ENCODE data around the gene SLC25A29. TPM values are rescaled to one million over a fixed set of nuclear protein-coding genes. Genes with fewer than 3 reads are reported as not detected.

Gene SLC25A29
- total and polyA plus RNA-seq, 2 of the 8 experiments (the other 6 are each of a cell fraction or from before 2014, with no cell fraction given) = 135 to 177 TPM

DNA sequence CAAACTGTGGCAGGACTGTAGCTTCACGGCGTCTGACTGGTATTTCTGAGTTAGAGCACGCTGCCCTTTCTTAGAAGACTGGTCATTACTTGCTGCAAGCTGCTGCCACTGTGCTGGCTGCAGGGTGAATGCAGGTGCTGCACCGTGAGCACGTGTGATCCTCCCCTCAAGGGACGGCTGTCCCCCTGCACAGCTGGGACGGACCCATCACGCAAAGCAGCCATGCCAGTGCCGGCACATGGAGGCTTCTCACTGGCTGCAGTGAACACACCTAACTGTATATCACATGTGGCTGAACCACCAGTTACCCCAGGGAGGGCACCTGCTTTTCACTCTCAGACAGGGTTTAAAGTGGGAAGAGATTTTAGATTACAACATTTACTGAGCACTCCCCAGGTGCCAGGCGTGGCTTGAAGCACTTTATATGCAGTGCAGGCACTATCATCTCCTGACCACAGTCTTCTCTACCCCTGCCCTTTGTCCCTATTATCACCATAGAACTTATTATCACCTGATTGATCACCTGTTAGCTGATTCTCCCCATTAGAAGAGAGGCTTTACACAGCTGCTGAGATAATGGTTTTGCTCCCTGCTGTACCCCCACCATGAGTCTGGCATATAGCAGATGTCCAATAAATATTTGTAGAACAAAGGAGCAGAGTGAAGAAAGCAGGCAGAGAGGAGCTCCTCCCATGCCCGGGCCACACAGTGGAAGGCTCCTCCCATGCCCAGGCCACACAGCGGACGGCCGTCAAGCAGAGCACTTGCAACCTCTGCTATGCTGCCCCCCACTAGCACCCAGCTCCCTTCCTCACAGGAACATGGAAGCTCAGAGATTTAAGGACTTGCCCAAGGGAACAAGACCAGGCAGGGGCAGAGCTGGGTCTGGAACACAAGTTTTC is 42.8 kb upstream of the SLC25A29 start:
- H2BK12ac ChIP-seq (ENCODE audit: low read depth, low read length) = no peak overlapping the region
- no peaks in the 10 kb centered on the region for H4K20me1 ChIP-seq (replicated peaks in 1 of 2; ENCODE audit: control insufficient read depth in 1 of 2, insufficient read depth in 2 of 2, low read length in 2 of 2)
- H3K9me3 ChIP-seq (ENCODE audit: insufficient read depth in 2 of 2, low read depth in 1 of 2, low read length in 1 of 2) = no peaks in the 10 kb centered on the region; a peak in 1 of 4 replicates
- H2AFZ ChIP-seq (ENCODE audit: low read length) = no peak overlapping the region
- H2AK5ac ChIP-seq (ENCODE audit: low read depth, low read length) = no peak overlapping the region
- no peak overlapping the region for H2BK15ac ChIP-seq (ENCODE audit: low read length)
- CTCF ChIA-PET (ENCODE audit: partially characterized antibody) = interaction anchor here (0.5 to 3.3 kb wide), 9 partner anchors 13 to 71 kb away, joined by 3 to 13 read pairs (median 3); no protein-coding TSS in a partner anchor
- no peak overlapping the region for H3K9ac ChIP-seq (replicated peaks in 1 of 4; ENCODE audit: extremely low read depth in 1 of 4, low read depth in 3 of 4, low read length in 3 of 4)
- POLR2A ChIA-PET (ENCODE audit: partially characterized antibody) = interaction anchor here (0.8 to 6.1 kb wide), 12 partner anchors 9 to 63 kb away, joined by 3 to 78 read pairs (median 4); partner anchors contain the start of gene SLC25A29
- H3K36me3 ChIP-seq (ENCODE audit: control insufficient read depth in 2 of 4, insufficient read depth in 4 of 4, low read length in 3 of 4) = peaks cover 23 to 62% (median 50%) of the 10 kb centered on the region in 4 experiments
- H4K5ac ChIP-seq (ENCODE audit: insufficient read length, low read depth, low read length) = no peak overlapping the region
- no peak overlapping the region for H3K4ac ChIP-seq (replicated peaks; ENCODE audit: insufficient read length, low read depth, low read length)
- H3K79me1 ChIP-seq (ENCODE audit: low read depth, low read length) = no peaks in the 10 kb centered on the region
- H4K8ac ChIP-seq (ENCODE audit: extremely low read depth, insufficient read depth, low read length) = no peak overlapping the region
- no peak for DNase-seq (ENCODE audit: low read depth in 1 of 2, low spot score in 2 of 2)
- no peak overlapping the region for H3K23ac ChIP-seq (ENCODE audit: insufficient read length)
- no peak overlapping the region for H3K27ac ChIP-seq (ENCODE audit: low read depth, low read length)
- FAIRE-seq = no peak
- WGBS, 2 experiments (ENCODE audit: extremely low coverage in 1 of 2, insufficient coverage in 1 of 2, insufficient read length in 1 of 2, insufficient replicate concordance in 2 of 2, low coverage in 1 of 2, low lambda C conversion rate in 2 of 2, missing lambda C conversion rate in 1 of 2) = 90% methylated on average over 14 of the region's 14 CpGs; no CpG with 5 or more reads in 1 of the 2 experiments
- TF ChIP-seq E2F6 (IDR thresholded peaks at IDR 0.05) (no peak), ATF2 (IDR thresholded peaks at IDR 0.05; ENCODE audit: low read length) (no peak), POLR2AphosphoS5 (IDR thresholded peaks at IDR 0.05; ENCODE audit: low read depth, low read length) (0 out of 2 replicates have a peak, but pooled peaks have one; percentile 26)
- H3K18ac ChIP-seq (ENCODE audit: extremely low read depth, low read length) = no peak overlapping the region
- no peaks in the 10 kb centered on the region for H3K27me3 ChIP-seq (replicated peaks in 1 of 4; ENCODE audit: control insufficient read depth in 3 of 4, extremely low read depth in 1 of 4, insufficient read depth in 3 of 4, low read length in 3 of 4)
- no peak overlapping the region for H4K91ac ChIP-seq (replicated peaks; ENCODE audit: insufficient read length, low read length)
- no peak overlapping the region for H3K56ac ChIP-seq (replicated peaks; ENCODE audit: insufficient read length, low read depth, low read length)
- no peaks in the 10 kb centered on the region for H3K79me2 ChIP-seq (ENCODE audit: control insufficient read depth in 1 of 2, insufficient read depth in 2 of 2, low read length in 2 of 2)
- no peaks in the 10 kb centered on the region for H3K23me2 ChIP-seq (ENCODE audit: low read depth, low read length)
- no peak overlapping the region for H2BK120ac ChIP-seq (replicated peaks; ENCODE audit: low read depth, low read length)
- no peak overlapping the region for H2BK20ac ChIP-seq (ENCODE audit: low read length)
- no peak overlapping the region for H3K4me3 ChIP-seq (ENCODE audit: extremely low read depth in 1 of 4, insufficient read depth in 2 of 4, low read depth in 3 of 4, low read length in 4 of 4)
- H2BK5ac ChIP-seq (ENCODE audit: low read depth, low read length) = peak overlapping the region; percentile 60; the same call in 1 of the 2 replicates
- H3K4me1 ChIP-seq (replicated peaks in 1 of 4; ENCODE audit: control insufficient read depth in 3 of 4, insufficient read depth in 4 of 4, low read length in 3 of 4) = no peaks in the 10 kb centered on the region
- H3K4me2 ChIP-seq (ENCODE audit: insufficient read depth in 1 of 2, low read depth in 2 of 2, low read length in 2 of 2) = no peak overlapping the region
- no peak overlapping the region for H3K14ac ChIP-seq (ENCODE audit: insufficient read length)

Measured in H1 (cell line).